ENCODE results near the gene MED13L.

- TF ChIP-seq CTCF (IDR thresholded peaks at IDR 0.05) = no peak
- TF ChIP-seq POLR2AphosphoS5 (IDR thresholded peaks at IDR 0.05) = no peak
These were observed 63.5 kb downstream of the MED13L start for GRCh38 chr12:116213885-116214527.
